GM19452 (cell line): ENCODE results near the gene TXN2.
"Not testable (repeated sequence)": the region's sequence is repeated elsewhere in the genome, so short reads cannot be mapped to it uniquely, and the experiment has no call there.

Experiments used
- ATAC-seq: cut with Tn5 transposase; IDR thresholded peaks from one replicate; pipeline ENCODE4 v1.9.1; 2021; ENCODE audit not compliant: unreplicated experiment

The TXN2 gene

DNA sequence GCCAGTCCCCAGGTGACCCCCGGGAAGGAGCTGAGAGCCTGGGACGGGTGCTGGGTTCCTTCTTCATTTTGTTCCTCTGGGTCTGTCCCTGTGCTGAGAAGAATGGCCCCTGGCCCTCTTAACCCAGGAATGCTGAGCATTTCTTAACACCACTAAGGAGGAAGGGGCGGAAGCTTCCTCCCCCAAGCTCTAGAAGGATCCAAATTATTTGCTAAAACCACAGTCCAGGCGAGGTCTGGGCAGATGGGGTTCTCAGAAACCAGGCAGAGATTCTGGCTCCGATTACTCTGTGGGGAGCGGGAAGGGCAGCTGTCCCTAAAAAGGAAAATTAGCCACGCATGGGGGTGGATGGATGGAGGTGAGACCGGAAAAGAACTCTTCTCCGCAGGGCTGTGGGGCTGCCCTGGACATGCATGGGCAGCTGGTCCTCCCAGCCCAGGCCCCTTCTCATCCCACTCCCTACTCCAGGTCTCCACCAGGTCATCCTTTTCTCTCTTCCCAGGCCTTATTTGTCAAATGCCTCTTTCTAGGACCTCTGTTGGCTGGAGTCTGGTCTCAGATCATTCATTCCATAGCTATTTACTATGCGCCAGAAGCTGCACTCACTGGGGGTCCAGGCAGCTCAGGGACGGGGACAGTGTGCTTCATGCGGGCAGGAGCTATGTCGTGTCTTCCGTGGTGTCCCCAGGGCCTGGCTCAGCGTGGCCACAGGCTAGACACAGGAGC is 48.7 kb downstream of the TXN2 start:
- no peak for ATAC-seq

- no peak for ATAC-seq
Observed at GRCh38 chr22:36431977-36432376, 49.5 kb downstream of the TXN2 start.

DNA sequence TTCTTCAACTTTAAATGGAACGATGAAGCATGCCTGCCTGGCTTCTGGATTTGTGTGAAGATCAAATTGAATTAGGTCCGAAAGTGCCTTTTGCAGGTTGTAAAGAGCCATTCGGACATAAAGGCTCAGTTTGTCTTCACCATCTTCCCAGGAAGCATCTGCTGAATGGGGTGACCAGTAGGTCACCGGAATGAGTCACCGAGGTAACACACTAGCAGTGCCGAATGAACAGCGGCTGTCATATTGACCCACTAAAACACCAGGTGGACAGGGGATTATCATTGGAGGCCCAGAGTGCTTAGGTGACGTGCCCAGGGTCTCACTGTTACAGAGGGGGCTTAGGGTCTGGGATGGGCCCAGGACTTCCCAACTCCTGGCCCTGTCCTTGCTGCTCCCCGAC is 50.6 kb downstream of the TXN2 start:
- no peak for ATAC-seq

DNA sequence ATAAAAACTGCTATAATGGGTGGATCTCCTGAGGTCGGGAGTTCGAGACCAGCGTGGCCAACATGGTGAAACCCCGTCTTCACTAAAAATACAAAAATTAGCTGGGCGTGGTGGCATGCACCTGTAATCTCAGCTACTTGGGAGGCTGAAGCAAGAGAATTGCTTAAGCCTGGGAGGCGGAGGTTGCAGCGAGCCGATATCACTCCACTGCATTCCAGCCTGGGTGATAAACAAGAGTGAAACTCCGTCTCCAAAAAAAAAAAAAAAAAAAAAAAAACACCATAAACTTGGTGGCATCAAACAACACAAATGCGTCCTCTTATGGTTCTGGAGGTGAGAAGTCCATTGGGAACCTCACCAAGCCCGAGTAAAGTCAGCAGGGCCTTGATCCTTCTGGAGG is 53.5 kb downstream of the TXN2 start:
- ATAC-seq, result not testable (repeated sequence)

- ATAC-seq, result no peak
Observed at GRCh38 chr22:36425977-36426523, 55.4 kb downstream of the TXN2 start.

DNA sequence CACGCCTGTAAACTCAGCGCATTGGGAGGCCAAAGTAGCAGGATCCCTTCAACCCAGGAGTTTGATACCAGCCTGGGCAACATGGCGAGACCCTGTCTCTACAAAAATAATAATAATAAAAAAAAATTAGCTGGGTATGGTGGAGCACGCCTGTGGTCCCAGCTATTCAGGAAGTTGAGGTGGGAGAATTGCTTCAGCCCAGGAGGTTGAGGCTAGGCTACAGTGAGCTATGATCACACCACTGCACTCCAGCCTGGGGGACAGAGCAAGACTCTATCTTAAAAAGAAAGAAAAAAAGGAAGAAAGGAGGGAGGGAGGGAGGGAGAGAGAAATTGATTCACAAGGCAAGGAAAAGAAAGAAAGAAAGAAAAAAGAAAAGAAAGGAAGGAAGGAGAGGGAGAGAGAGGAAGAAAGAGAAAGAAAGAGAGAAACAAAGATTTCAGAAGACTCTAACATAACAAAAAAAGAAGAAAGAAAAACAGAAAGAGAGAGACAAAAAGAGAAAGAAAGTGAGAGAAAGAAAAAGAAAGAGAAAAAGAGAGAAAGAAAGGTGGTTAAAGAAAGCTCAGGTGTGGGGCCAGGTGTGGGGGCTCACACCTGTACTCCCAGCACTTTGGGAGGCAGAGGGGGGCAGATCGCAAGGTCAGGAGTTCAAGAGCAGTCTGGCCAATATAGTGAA is 56.4 kb downstream of the TXN2 start:
- ATAC-seq, result no peak

- ATAC-seq, result not testable (repeated sequence)
Observed at GRCh38 chr22:36424466-36424865, 57.0 kb downstream of the TXN2 start.

- no peak for ATAC-seq
Observed at GRCh38 chr22:36423461-36424404, 57.7 kb downstream of the TXN2 start.

- no peak for ATAC-seq
Observed at GRCh38 chr22:36422287-36423014, 59.0 kb downstream of the TXN2 start.

DNA sequence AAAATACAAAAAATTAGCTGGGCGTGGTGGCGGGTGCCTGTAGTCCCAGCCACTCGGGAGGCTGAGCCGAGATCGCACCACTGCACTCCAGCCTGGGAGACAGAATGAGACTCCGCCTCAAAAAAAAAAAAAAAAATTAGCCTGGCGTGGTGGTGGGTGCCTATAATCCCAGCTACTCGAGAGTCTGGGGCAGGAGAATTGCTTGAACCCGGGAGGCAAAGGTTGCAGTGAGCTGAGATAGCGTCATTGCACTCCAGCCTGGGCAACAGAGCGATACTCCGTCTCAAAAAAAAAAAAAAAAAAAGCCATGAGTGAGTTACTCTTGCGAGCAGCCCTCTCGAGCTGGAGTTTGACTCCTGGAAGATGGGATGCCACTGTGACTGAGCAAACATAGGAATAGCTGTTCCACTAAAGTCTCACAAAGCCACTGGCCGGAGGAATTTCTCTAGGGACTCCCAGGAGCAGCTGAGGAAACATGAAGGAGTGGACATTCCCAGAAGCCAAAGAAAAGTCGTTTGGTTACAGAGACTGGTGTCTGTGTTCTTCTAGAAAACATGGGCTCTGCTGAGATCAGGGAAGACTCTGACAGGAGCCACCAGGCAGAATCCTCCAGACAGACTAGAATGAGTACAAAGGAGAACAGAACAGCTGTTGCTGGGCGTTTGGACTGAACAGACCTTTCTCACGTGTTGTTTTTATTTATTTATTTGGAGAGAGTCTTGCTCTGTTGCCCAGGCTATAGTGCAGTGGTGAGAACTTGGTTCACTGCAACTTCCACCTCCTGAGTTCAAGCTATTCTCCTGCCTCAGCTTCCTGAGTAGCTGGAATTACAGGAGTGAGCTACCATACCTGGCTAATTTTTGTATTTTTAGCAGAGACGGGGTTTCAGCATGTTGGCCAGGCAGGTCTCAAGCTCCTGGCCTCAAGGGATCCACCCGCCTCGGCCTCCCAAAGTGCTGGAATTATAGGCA is 61.2 kb downstream of the TXN2 start:
- ATAC-seq, result no peak

DNA sequence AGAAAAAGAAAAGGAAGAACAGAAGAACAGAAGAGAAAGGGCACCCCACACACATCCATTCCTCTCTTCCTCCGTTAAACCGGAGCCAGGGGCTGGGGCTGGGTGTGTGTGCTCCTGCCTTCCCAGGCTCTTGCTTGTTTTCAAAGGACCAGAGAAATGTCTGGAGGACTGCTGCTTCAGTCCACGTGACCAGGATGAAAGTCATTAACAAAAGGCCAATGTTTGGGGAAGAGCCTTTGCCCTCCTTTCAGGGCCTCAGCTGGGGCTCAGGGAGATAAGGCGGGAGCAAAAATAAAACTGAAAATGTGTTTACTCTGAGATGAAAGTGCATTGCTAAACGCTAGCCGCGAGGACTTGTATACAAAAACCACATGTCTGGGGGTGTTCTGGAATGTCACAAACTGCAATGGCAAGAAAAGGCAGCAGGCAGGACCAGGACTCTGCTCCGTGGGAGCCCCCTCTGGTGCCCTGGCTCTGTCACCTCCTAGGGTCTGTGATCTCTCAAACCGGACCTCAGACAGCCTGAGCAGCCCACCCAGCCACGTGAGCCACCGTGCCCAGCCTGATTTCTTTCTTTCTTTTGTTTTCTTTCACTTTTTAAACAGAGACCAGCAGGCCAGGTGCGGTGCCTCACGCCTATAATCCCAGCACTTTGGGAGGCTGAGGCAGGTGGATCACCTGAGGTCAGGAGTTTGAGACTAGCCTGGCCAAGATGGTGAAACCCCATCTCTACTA is 62.1 kb downstream of the TXN2 start:
- no peak for ATAC-seq

DNA sequence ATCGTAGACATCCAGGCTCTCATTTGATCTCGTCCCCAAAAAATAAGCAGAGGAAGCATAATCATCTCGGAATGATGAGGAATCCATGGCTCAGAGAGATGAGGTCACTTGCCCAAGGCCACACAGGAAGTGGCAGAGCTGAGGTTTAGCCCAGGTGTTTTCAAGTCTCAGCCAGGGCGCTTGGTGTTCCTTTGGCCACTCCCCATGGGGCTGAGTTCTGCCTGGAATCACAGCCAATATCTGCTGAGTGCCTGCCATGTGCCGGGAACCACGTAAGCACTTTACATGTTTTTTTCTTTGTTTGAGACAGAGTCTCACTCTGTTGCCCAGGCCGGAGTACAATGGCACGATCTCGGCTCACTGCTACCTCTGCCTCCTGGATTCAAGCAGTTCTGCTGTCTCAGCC is 64.2 kb downstream of the TXN2 start:
- no peak for ATAC-seq
